A673 (cell line): ENCODE data around the gene ALLC.

Experiments
- EZH2 ChIP-seq: fragments of 200-600 bp; sonication (generic); IDR thresholded peaks from 2 replicates; pipeline ENCODE4 v1.6.1; 2017; ENCODE audit warnings: borderline replicate concordance, low read depth, mild to moderate bottlenecking, mixed read lengths, antibody characterized with exemption, low read length; ENCODE audit not compliant: poor library complexity, severe bottlenecking
- TF ChIP-seq, protein P1 (sequence below): fragments of 300-800, 200-600 bp; sonication (generic); conservative IDR thresholded peaks from 2 replicates; pipeline ENCODE4 v1.5.1; 2017; ENCODE audit warnings: low read depth, mild to moderate bottlenecking, antibody characterized with exemption, low read length, moderate library complexity, mixed read lengths

DNA sequence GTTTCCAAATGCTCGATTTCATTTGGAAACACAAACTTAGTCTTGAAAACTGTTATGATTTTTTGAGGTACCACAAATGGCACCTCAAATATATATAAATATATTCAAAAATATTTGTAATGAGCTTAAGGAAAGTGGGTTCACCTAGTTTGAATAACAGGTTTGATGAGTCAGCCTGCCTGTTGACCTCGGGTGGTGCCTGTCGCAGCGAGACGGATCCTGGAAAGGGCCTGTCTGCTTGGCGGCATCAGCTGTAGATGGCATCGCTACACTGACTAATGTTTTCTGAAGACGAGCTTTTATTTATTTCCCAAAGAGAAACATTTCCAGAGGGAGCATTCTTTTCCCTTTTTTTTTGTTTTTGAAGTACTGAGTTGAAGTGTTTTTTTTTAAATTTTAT, 6.9 kb downstream of the ALLC start:
- TF ChIP-seq, protein P1, sequence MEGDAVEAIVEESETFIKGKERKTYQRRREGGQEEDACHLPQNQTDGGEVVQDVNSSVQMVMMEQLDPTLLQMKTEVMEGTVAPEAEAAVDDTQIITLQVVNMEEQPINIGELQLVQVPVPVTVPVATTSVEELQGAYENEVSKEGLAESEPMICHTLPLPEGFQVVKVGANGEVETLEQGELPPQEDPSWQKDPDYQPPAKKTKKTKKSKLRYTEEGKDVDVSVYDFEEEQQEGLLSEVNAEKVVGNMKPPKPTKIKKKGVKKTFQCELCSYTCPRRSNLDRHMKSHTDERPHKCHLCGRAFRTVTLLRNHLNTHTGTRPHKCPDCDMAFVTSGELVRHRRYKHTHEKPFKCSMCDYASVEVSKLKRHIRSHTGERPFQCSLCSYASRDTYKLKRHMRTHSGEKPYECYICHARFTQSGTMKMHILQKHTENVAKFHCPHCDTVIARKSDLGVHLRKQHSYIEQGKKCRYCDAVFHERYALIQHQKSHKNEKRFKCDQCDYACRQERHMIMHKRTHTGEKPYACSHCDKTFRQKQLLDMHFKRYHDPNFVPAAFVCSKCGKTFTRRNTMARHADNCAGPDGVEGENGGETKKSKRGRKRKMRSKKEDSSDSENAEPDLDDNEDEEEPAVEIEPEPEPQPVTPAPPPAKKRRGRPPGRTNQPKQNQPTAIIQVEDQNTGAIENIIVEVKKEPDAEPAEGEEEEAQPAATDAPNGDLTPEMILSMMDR: no peak
- no peak for TF ChIP-seq EZH2
